HepG2 (cell line): Measurements from ENCODE around the gene SPTBN4. TPM values are rescaled to one million over a fixed set of nuclear protein-coding genes. Genes with fewer than 3 reads are reported as not detected.

Source experiments
- FOXJ3 ChIP-seq: sonication (generic); formaldehyde crosslinking; IDR thresholded peaks from 2 replicates; pipeline ENCODE4 v1.4.0; 2020; ENCODE audit warnings: missing genetic modification reagents, mild to moderate bottlenecking, borderline replicate concordance
- JUN ChIP-seq: sonication (generic); formaldehyde crosslinking; IDR thresholded peaks from 2 replicates; pipeline ENCODE4 v1.4.0; 2020; ENCODE audit warnings: mild to moderate bottlenecking, missing genetic modification reagents
- KDM5B ChIP-seq: sonication (generic); formaldehyde crosslinking; IDR thresholded peaks from 2 replicates; pipeline ENCODE4 v1.4.0; 2020; ENCODE audit warnings: missing genetic modification reagents, mild to moderate bottlenecking, borderline replicate concordance
- MXD4 ChIP-seq: IDR thresholded peaks from 2 replicates; pipeline ENCODE4 v1.6.1; 2016; ENCODE audit warnings: mild to moderate bottlenecking, missing biosample characterization, missing genetic modification reagents
- SP4 ChIP-seq: sonication (generic); formaldehyde crosslinking; IDR thresholded peaks from 2 replicates; pipeline ENCODE4 v1.8.1; 2023; ENCODE audit warnings: mild to moderate bottlenecking, missing genetic modification reagents
- ZNF253 ChIP-seq: sonication (generic); formaldehyde crosslinking; IDR thresholded peaks from 2 replicates; pipeline ENCODE4 v1.8.0; 2022; ENCODE audit warnings: mild to moderate bottlenecking, missing genetic modification reagents, borderline replicate concordance
- ZNF343 ChIP-seq: sonication (generic); formaldehyde crosslinking; IDR thresholded peaks from 2 replicates; pipeline ENCODE4 v1.4.0; 2020; ENCODE audit warnings: mild to moderate bottlenecking, missing genetic modification reagents
- ZNF563 ChIP-seq: sonication (generic); formaldehyde crosslinking; IDR thresholded peaks from 2 replicates; pipeline ENCODE4 v1.8.0; 2022; ENCODE audit warnings: mild to moderate bottlenecking, moderate library complexity, missing genetic modification reagents
- ZNF615 ChIP-seq: sonication (generic); formaldehyde crosslinking; IDR thresholded peaks from 2 replicates; pipeline ENCODE4 v1.5.0; 2020; ENCODE audit warnings: mild to moderate bottlenecking, missing genetic modification reagents, borderline replicate concordance
- ZNF616 ChIP-seq: sonication (generic); formaldehyde crosslinking; IDR thresholded peaks from 2 replicates; pipeline ENCODE4 v1.5.0; 2020; ENCODE audit warnings: low read depth, mild to moderate bottlenecking, missing genetic modification reagents
- ZNF660 ChIP-seq: sonication (generic); formaldehyde crosslinking; IDR thresholded peaks from 2 replicates; pipeline ENCODE4 v1.5.1; 2020; ENCODE audit warnings: mild to moderate bottlenecking, low read depth, missing genetic modification reagents, borderline replicate concordance
- ZNF777 ChIP-seq: sonication (generic); formaldehyde crosslinking; IDR thresholded peaks from 2 replicates; pipeline ENCODE4 v1.4.0; 2020; ENCODE audit warnings: missing genetic modification reagents
- ZNF839 ChIP-seq: sonication (generic); formaldehyde crosslinking; IDR thresholded peaks from 2 replicates; pipeline ENCODE4 v1.4.0; 2020; ENCODE audit warnings: missing genetic modification reagents, mild to moderate bottlenecking, borderline replicate concordance
- ZNF879 ChIP-seq: sonication (generic); formaldehyde crosslinking; IDR thresholded peaks from 2 replicates; pipeline ENCODE4 v1.8.1; 2023; ENCODE audit warnings: missing genetic modification reagents
- polyA plus RNA-seq, 8 experiments: library from polyadenylated mRNA; depleted of rRNA in 3 of 8; stranded (reverse) in 7 of 8; unstranded in 1 of 8; fragments of >200 nt; fragmentation: Illumina TruSeq in 4 of 8; extraction: Trizol in 4 of 8; gene quantifications; 2 replicates each; pipeline versions ENCODE4 v1.2.1 to v1.2.3, GENCODE V29; 2011 to 2016; ENCODE audit warnings: low read depth in 4 of 8, missing spikeins in 1 of 8, mixed read lengths in 1 of 8; ENCODE audit not compliant: insufficient read depth in 1 of 8
- total RNA-seq, 5 experiments: library from RNA; depleted of rRNA; stranded (reverse); fragments of >200 nt; fragmentation: Illumina TruSeq; extraction: Trizol; gene quantifications; 2 replicates each; pipeline ENCODE4 v1.2.3, GENCODE V29; 2016; ENCODE audit warnings: low read depth in 1 of 5
- TF ChIP-seq, protein P1 (sequence below): sonication (generic); formaldehyde crosslinking; IDR thresholded peaks from 2 replicates; pipeline ENCODE4 v1.8.1; 2023; ENCODE audit warnings: mild to moderate bottlenecking, moderate library complexity, missing genetic modification reagents
- TF ChIP-seq, protein P2 (sequence below): sonication (generic); formaldehyde crosslinking; IDR thresholded peaks from 2 replicates; pipeline ENCODE4 v1.5.0; 2020; ENCODE audit warnings: mild to moderate bottlenecking, missing genetic modification reagents, moderate library complexity
- TF ChIP-seq, protein P3 (sequence below): IDR thresholded peaks from 2 replicates; pipeline ENCODE4 v1.6.1; 2016; ENCODE audit warnings: mild to moderate bottlenecking, missing biosample characterization, missing genetic modification reagents
- TF ChIP-seq, protein P4 (sequence below): sonication (generic); formaldehyde crosslinking; IDR thresholded peaks from 2 replicates; pipeline ENCODE4 v1.5.0; 2020; ENCODE audit warnings: mild to moderate bottlenecking, missing genetic modification reagents, borderline replicate concordance
- TF ChIP-seq, protein P5 (sequence below): sonication (generic); formaldehyde crosslinking; IDR thresholded peaks from 2 replicates; pipeline ENCODE4 v1.4.0; 2020; ENCODE audit warnings: mild to moderate bottlenecking, missing genetic modification reagents

The SPTBN4 gene
- total and polyA plus RNA-seq, 2 of the 13 experiments (the other 11 are each of a cell fraction or from before 2014, with no cell fraction given), result 0.11 TPM

DNA sequence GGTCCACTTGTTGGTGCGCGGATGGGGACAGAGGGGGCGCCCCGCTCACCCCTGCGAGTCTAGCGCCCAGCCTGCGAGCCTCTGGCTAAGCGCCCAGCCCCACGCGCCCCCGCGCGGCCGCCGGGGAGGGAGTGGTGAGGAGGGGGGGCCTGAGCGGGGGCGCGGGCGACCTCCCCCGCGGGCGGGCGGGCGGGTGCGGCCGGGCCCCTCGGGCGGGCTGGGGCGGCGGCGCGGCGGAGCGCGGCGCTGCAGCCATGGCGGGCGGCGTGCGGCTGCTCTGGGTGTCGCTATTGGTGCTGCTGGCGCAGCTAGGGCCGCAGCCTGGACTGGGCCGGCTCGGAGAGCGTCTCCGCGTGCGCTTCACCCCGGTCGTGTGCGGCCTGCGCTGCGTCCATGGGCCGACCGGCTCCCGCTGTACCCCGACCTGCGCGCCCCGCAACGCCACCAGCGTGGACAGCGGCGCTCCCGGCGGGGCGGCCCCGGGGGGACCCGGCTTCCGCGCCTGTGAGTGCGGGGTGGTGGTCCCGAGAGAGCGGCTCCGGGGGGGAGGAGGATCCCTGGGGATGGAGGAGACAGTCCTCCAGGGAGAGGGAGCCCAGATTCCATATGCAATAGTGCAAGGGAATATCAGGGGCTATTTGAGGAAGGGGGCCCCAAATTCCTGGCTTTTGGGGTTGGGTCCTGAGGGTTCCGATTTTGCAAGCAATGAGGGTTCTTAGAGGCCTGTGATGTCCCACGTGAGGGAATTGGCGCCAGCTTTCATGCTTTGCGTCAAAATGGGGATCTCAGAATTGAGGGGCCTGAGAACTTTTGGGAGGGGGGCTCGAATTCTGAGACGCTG lies 134.6 kb downstream of the SPTBN4 start, which contains the start of gene LTBP4 (continued):
- TF ChIP-seq, protein P1, sequence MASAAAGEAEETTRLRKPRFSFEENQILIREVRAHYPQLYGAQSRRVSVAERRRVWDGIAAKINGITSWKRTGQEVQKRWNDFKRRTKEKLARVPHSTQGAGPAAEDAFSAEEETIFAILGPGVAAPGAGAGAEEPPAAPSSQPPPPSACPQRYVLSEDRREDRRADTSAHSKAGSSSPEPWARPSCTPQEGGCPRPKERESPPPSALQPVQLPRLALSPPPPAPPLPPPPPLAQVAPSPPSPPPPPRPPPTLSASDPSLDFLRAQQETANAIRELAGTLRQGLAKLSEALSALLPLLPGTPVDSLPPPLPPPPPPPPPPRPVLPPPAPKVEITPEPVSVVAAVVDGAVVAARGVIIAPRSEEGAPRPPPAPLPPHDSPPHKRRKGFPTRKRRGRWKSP, result no peak
- TF ChIP-seq FOXJ3 (CRISPR knock-in tag), result no peak
- no peak for TF ChIP-seq ZNF839 (CRISPR knock-in tag)
- TF ChIP-seq, protein P2, sequence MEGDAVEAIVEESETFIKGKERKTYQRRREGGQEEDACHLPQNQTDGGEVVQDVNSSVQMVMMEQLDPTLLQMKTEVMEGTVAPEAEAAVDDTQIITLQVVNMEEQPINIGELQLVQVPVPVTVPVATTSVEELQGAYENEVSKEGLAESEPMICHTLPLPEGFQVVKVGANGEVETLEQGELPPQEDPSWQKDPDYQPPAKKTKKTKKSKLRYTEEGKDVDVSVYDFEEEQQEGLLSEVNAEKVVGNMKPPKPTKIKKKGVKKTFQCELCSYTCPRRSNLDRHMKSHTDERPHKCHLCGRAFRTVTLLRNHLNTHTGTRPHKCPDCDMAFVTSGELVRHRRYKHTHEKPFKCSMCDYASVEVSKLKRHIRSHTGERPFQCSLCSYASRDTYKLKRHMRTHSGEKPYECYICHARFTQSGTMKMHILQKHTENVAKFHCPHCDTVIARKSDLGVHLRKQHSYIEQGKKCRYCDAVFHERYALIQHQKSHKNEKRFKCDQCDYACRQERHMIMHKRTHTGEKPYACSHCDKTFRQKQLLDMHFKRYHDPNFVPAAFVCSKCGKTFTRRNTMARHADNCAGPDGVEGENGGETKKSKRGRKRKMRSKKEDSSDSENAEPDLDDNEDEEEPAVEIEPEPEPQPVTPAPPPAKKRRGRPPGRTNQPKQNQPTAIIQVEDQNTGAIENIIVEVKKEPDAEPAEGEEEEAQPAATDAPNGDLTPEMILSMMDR (CRISPR knock-in tag), result peak; percentile 25; the same call in 1 of the 2 replicates
- TF ChIP-seq ZNF563, result no peak
- no peak for TF ChIP-seq MXD4
- peak; percentile 66; the same call in 1 of the 2 replicates for TF ChIP-seq ZNF777 (CRISPR knock-in tag)
- TF ChIP-seq ZNF253 (CRISPR knock-in tag), result no peak
- TF ChIP-seq ZNF879, result no peak
- TF ChIP-seq, protein P3, sequence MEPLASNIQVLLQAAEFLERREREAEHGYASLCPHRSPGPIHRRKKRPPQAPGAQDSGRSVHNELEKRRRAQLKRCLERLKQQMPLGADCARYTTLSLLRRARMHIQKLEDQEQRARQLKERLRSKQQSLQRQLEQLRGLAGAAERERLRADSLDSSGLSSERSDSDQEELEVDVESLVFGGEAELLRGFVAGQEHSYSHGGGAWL (CRISPR knock-in tag), result no peak
- no peak for TF ChIP-seq JUN (CRISPR knock-in tag)
- no peak for TF ChIP-seq ZNF616
- TF ChIP-seq SP4, result no peak
- TF ChIP-seq, protein P4, sequence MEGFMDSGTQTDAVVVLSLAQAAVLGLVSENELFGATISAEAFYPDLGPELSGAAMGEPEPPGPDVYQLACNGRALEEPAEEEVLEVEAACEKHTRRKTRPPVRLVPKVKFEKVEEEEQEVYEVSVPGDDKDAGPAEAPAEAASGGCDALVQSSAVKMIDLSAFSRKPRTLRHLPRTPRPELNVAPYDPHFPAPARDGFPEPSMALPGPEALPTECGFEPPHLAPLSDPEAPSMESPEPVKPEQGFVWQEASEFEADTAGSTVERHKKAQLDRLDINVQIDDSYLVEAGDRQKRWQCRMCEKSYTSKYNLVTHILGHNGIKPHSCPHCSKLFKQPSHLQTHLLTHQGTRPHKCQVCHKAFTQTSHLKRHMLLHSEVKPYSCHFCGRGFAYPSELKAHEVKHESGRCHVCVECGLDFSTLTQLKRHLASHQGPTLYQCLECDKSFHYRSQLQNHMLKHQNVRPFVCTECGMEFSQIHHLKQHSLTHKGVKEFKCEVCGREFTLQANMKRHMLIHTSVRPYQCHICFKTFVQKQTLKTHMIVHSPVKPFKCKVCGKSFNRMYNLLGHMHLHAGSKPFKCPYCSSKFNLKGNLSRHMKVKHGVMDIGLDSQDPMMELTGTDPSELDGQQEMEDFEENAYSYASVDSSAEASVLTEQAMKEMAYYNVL, result no peak
- TF ChIP-seq KDM5B (CRISPR knock-in tag), result peak; percentile 33; the same call in 1 of the 2 replicates
- no peak for TF ChIP-seq ZNF343
- no peak for TF ChIP-seq ZNF615 (CRISPR knock-in tag)
- TF ChIP-seq, protein P5, sequence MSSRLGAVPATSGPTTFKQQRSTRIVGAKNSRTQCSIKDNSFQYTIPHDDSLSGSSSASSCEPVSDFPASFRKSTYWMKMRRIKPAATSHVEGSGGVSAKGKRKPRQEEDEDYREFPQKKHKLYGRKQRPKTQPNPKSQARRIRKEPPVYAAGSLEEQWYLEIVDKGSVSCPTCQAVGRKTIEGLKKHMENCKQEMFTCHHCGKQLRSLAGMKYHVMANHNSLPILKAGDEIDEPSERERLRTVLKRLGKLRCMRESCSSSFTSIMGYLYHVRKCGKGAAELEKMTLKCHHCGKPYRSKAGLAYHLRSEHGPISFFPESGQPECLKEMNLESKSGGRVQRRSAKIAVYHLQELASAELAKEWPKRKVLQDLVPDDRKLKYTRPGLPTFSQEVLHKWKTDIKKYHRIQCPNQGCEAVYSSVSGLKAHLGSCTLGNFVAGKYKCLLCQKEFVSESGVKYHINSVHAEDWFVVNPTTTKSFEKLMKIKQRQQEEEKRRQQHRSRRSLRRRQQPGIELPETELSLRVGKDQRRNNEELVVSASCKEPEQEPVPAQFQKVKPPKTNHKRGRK (CRISPR knock-in tag), result no peak
- TF ChIP-seq ZNF660, result no peak
